Karpas-422 (cell line): ENCODE data around the gene MAPK4. TPM values are rescaled to one million over a fixed set of nuclear protein-coding genes. Genes with fewer than 3 reads are reported as not detected.

ENCODE experiments used
- DNase-seq: peaks from one replicate; pipeline ENCODE4 v3.0.0-alpha.2; 2015
- H2AFZ ChIP-seq: fragments of 200-600 bp; sonication (generic); 2 replicates; pipeline ENCODE4 v1.6.1; 2014; ENCODE audit warnings: antibody characterized with exemption, low read length, mixed read lengths
- H3K27ac ChIP-seq: fragments of 200-600 bp; sonication (generic); 2 replicates; pipeline ENCODE4 v1.5.1; 2014; ENCODE audit warnings: mild to moderate bottlenecking, low read length, moderate library complexity
- H3K27me3 ChIP-seq: fragments of 200-600 bp; sonication (generic); 2 replicates; pipeline ENCODE4 v1.6.1; 2014; ENCODE audit warnings: low read length, mixed read lengths
- H3K36me3 ChIP-seq: fragments of 200-600 bp; sonication (generic); 2 replicates; pipeline ENCODE4 v1.6.1; 2014; ENCODE audit warnings: low read length, mixed read lengths; ENCODE audit not compliant: insufficient read depth
- H3K4me1 ChIP-seq: fragments of 200-600 bp; sonication (generic); 2 replicates; pipeline ENCODE4 v1.6.1; 2014; ENCODE audit warnings: mild to moderate bottlenecking, low read length, mixed read lengths
- H3K4me2 ChIP-seq: fragments of 200-600 bp; sonication (generic); 2 replicates; pipeline ENCODE4 v1.6.1; 2014; ENCODE audit warnings: low read length, low read depth, mild to moderate bottlenecking; ENCODE audit not compliant: poor library complexity, severe bottlenecking
- H3K4me3 ChIP-seq: fragments of 200-600 bp; sonication (generic); 2 replicates; pipeline ENCODE4 v1.5.1; 2014; ENCODE audit warnings: mild to moderate bottlenecking, antibody characterized with exemption, low read length, mixed read lengths
- H3K79me2 ChIP-seq: fragments of 200-600 bp; sonication (generic); 2 replicates; pipeline ENCODE4 v1.6.1; 2014; ENCODE audit warnings: mild to moderate bottlenecking, low read length, mixed read lengths
- H3K9ac ChIP-seq: fragments of 200-600 bp; sonication (generic); 2 replicates; pipeline ENCODE4 v1.6.0; 2014; ENCODE audit warnings: low read length
- H3K9me2 ChIP-seq: fragments of 200-600 bp; sonication (generic), shearing (Covaris generic); replicated peaks from 2 replicates; pipeline ENCODE4 v1.6.0; 2014; ENCODE audit warnings: mild to moderate bottlenecking, low read length, moderate library complexity; ENCODE audit not compliant: insufficient read depth
- H3K9me3 ChIP-seq: fragments of 300-700, 200-600 bp; sonication (generic); 2 replicates; pipeline ENCODE4 v1.6.1; 2014; ENCODE audit warnings: low read length, mixed read lengths
- H4K20me1 ChIP-seq: fragments of 200-600 bp; sonication (generic); 2 replicates; pipeline ENCODE4 v1.6.1; 2014; ENCODE audit warnings: mild to moderate bottlenecking, antibody characterized with exemption, low read length, low read depth; ENCODE audit not compliant: insufficient read depth
- total RNA-seq: library from RNA; depleted of rRNA; stranded (reverse); fragments of >200 nt; shearing (Covaris generic); gene quantifications from 2 replicates; pipeline ENCODE4 v1.2.3, GENCODE V29; 2014; ENCODE audit warnings: low replicate concordance

Gene MAPK4
- total RNA-seq, 1 experiment from 2014 or later: not detected

DNA sequence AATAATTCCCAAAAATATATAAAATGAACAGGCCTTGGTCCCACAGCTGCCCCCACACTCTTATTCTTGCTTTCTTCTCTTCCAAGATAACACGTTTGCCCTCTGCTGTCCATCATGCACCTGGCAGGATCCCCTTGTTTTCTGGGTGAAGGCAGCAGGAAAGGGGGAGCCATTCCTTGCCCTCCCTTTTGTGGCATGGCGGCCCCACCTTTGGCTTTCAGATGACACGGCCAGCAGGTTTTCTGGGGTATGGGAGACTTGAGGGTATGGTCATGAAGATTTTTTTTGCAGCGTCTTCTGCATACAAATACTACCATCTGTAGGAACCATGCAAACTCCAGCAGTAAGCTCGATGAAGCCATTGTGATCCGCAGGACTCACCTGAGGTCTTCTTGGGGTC, 118.8 kb downstream of the MAPK4 start:
- H3K9me3 ChIP-seq: no peaks in the 10 kb centered on the region
- no peak overlapping the region for H3K9ac ChIP-seq

DNA sequence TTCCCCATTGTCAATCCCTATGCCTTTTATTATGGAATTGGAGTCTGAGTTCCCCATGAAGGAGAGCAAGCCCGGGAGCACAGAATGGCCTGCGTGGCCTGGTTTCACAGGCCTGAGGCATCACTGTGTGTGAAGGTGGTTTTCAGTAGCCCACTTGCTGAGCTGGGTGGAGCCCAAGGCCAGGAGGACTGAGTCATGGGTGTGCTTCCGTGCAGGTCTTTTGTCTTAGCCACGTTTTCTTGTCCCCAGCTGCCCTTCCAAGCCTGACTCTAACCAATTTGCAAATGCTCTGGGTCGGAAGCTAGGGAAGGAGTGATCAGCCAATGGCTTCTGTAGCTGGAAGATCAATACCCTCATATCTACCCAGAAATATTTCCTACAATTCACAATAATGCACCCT, 119.2 kb downstream of the MAPK4 start:
- H2AFZ ChIP-seq: no peak overlapping the region
- H3K4me1 ChIP-seq: no peaks in the 10 kb centered on the region
- H3K9ac ChIP-seq: no peak overlapping the region
- H3K27ac ChIP-seq: no peak overlapping the region
- no peaks in the 10 kb centered on the region for H3K36me3 ChIP-seq
- no peak overlapping the region for H3K4me3 ChIP-seq
- no peak for DNase-seq
- H3K27me3 ChIP-seq: no peaks in the 10 kb centered on the region
- H3K79me2 ChIP-seq: no peaks in the 10 kb centered on the region
- H3K9me3 ChIP-seq: no peaks in the 10 kb centered on the region
- no peaks in the 10 kb centered on the region for H3K9me2 ChIP-seq
- H4K20me1 ChIP-seq: no peaks in the 10 kb centered on the region
- no peak overlapping the region for H3K4me2 ChIP-seq

More for the DNA sequence above, 118.8 kb downstream of the MAPK4 start:
- H3K27ac ChIP-seq: no peak overlapping the region
- H3K79me2 ChIP-seq: no peaks in the 10 kb centered on the region
- H3K4me1 ChIP-seq: no peaks in the 10 kb centered on the region
- no peaks in the 10 kb centered on the region for H4K20me1 ChIP-seq
- no peaks in the 10 kb centered on the region for H3K36me3 ChIP-seq
- H3K27me3 ChIP-seq: no peaks in the 10 kb centered on the region
- no peak overlapping the region for H2AFZ ChIP-seq
- H3K9me2 ChIP-seq: no peaks in the 10 kb centered on the region
- no peak for DNase-seq
- no peak overlapping the region for H3K4me3 ChIP-seq
- H3K4me2 ChIP-seq: no peak overlapping the region

DNA sequence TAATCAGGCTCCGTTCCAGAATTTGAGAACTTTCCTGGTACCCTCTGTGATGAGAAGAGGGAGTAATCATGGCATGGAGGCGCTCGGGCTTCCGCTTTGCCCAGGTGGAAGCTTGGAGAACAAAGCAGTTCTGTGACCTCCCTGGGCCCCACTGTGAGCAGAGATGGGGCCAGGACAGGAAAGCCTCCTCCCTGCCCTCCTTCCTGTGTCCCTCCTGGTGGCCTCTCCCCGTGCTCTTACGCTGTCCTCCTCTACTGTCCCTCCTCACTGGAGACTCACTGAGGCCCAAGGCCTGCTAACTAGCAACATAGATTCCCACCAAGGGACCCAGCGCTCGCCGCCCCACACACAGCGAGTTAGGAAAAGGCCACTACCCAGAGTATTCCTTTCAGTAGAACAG, 119.8 kb downstream of the MAPK4 start:
- no peak for DNase-seq
- Histone ChIP-seq H3K9me3 (no peaks in the 10 kb centered on the region), H4K20me1 (no peaks in the 10 kb centered on the region), H3K79me2 (no peaks in the 10 kb centered on the region), H3K27me3 (no peaks in the 10 kb centered on the region), H3K9me2 (no peaks in the 10 kb centered on the region), H3K4me3 (no peak overlapping the region), H3K4me1 (no peaks in the 10 kb centered on the region), H2AFZ (no peak overlapping the region), H3K9ac (no peak overlapping the region), H3K36me3 (no peaks in the 10 kb centered on the region), H3K27ac (no peak overlapping the region), H3K4me2 (no peak overlapping the region)

DNA sequence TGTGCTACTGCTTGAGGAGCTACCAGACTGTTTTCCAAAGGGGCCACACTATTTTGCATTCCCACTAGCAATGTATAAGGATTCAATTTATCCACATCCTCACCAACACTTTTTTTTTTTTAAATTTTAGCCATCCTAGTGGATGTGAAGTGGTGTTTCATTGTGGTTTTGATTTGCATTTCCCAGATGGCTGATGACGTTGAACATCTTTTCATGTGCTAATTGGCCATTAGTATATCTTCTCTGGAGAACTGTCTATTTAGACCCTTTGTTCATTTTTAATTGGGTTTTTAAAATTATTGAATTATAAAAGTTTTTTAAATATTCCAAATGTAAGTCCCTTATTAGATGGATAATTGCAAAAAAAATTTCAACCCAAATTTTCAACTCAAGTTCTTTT, 121.1 kb downstream of the MAPK4 start:
- H4K20me1 ChIP-seq: no peaks in the 10 kb centered on the region
- H3K27ac ChIP-seq: no peak overlapping the region
- H3K79me2 ChIP-seq: no peaks in the 10 kb centered on the region
- no peaks in the 10 kb centered on the region for H3K9me3 ChIP-seq
- no peaks in the 10 kb centered on the region for H3K36me3 ChIP-seq
- DNase-seq: no peak
- no peaks in the 10 kb centered on the region for H3K27me3 ChIP-seq
- no peak overlapping the region for H3K9ac ChIP-seq
- no peak overlapping the region for H2AFZ ChIP-seq
- H3K4me2 ChIP-seq: no peak overlapping the region
- H3K4me3 ChIP-seq: no peak overlapping the region
- no peaks in the 10 kb centered on the region for H3K9me2 ChIP-seq
- H3K4me1 ChIP-seq: no peaks in the 10 kb centered on the region

DNA sequence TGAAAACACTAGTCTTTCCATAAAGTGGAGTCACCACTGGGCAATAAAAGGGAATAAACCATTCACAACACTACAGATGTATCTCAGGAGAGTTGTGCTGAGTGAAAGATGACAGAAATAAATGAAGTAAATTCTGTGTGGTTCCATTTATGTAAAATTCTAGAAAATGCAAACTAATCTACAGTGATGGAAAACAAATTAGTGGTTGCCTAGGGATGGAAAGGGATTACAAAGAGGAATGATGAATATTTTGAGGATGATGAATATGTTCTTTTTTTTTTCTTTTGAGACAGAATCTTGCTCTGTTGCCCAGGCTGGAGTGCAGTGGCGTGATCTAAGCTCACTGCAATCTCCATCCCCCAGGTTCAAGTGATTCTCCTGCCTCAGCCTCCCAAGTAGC, 123.0 kb downstream of the MAPK4 start:
- Histone ChIP-seq H3K79me2 (no peaks in the 10 kb centered on the region), H3K9ac (no peak overlapping the region), H3K27me3 (no peaks in the 10 kb centered on the region), H3K9me2 (no peaks in the 10 kb centered on the region), H3K4me3 (no peak overlapping the region), H3K27ac (no peak overlapping the region), H2AFZ (no peak overlapping the region), H4K20me1 (no peaks in the 10 kb centered on the region), H3K9me3 (no peaks in the 10 kb centered on the region), H3K4me2 (no peak overlapping the region), H3K4me1 (no peaks in the 10 kb centered on the region), H3K36me3 (no peaks in the 10 kb centered on the region)
- no peak for DNase-seq

DNA sequence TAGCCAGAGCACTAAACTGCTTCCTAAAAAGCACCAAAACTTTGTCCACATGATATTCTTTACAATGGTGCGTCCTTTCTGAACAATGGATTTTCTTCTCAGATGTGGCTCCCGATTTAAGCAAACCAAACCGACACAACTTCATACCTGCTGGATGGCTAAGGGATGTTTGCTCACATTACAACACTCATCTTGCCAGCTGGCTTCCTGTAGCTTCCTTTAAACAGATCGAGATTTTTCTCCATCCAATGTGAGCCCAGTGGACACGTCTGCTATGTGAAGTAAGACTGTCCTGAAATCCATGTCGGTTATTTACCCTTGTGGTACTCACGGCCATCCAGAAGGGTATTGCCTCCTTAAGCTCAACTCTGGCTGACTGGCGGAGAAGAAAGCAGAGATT, 126.5 kb downstream of the MAPK4 start:
- no peaks in the 10 kb centered on the region for H3K36me3 ChIP-seq
- H4K20me1 ChIP-seq: no peaks in the 10 kb centered on the region
- H3K4me2 ChIP-seq: no peak overlapping the region
- no peak overlapping the region for H3K4me3 ChIP-seq
- DNase-seq: no peak
- no peaks in the 10 kb centered on the region for H3K4me1 ChIP-seq
- no peaks in the 10 kb centered on the region for H3K27me3 ChIP-seq
- no peak overlapping the region for H3K9ac ChIP-seq
- no peak overlapping the region for H2AFZ ChIP-seq
- H3K79me2 ChIP-seq: no peaks in the 10 kb centered on the region
- no peaks in the 10 kb centered on the region for H3K9me2 ChIP-seq
- H3K9me3 ChIP-seq: no peaks in the 10 kb centered on the region
- no peak overlapping the region for H3K27ac ChIP-seq

DNA sequence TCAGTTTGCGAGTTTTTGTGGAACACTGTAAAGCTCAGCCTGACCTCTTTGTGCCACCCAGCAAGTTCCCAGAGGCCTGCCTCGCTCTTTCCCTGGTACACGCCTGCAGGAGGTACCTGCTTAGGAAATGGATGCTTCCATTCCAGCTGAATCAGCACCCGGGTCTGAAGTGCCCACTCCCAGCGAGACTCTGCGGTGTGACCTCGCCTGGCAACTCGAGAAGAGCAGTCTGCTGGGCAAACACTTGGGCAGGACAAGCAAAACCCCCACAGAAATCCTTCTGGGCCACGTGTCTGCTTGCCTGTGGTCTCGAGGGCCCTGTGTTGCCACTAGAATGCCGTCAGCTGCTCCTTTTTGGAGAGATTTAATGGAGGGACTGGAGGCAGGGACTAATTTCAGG, 127.6 kb downstream of the MAPK4 start:
- Histone ChIP-seq H3K4me1 (no peaks in the 10 kb centered on the region), H2AFZ (no peak overlapping the region), H3K9me3 (no peaks in the 10 kb centered on the region), H3K4me2 (no peak overlapping the region), H3K27me3 (no peaks in the 10 kb centered on the region), H4K20me1 (no peaks in the 10 kb centered on the region), H3K36me3 (no peaks in the 10 kb centered on the region), H3K4me3 (no peak overlapping the region), H3K27ac (no peak overlapping the region), H3K9me2 (no peaks in the 10 kb centered on the region), H3K9ac (no peak overlapping the region), H3K79me2 (no peaks in the 10 kb centered on the region)
- DNase-seq: no peak

DNA sequence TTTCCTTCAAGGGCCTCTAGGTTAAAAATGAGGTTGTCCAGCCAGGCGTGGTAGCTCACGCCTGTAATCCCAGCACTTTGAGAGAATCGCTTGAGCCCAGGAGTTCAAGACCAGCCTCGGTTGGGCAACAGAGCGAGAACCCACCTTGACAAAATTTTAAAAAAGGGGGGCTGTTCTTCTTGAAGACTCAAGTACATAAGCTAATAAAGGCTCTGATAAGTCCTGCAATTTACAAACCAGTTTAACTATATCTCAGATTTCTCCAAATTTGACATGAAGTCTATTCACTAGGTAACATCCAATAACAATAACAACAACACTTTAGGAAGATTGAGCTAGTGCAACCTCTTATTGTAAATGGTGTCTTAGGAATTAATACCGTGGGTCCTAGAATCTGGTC, 129.7 kb downstream of the MAPK4 start:
- H3K9ac ChIP-seq: no peak overlapping the region
- no peak overlapping the region for H3K27ac ChIP-seq
- no peak overlapping the region for H2AFZ ChIP-seq

DNA sequence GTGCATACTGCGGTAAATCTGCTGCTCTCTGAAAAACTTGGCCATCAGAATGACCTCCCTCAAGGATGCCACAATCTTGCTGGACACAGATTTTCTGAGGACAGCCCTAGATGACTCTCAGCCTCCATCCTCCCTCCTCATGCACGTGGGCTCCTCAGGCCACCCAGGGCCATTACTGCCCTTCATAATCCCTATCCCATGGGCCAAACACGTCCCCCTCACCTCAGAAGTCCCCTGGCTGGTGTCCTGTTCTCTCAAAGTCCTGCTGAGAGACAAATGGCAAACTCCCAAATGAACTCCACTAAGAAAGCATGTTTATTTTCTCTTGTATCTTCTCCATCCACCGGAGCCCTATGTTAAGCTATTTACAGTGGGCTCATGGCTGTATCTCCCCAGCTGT, 134.3 kb downstream of the MAPK4 start:
- H4K20me1 ChIP-seq: no peaks in the 10 kb centered on the region

More for the DNA sequence above, 129.7 kb downstream of the MAPK4 start:
- no peaks in the 10 kb centered on the region for H4K20me1 ChIP-seq
- no peak for DNase-seq
- H3K36me3 ChIP-seq: no peaks in the 10 kb centered on the region
- H3K27me3 ChIP-seq: no peaks in the 10 kb centered on the region
- no peak overlapping the region for H3K4me3 ChIP-seq
- no peak overlapping the region for H3K4me2 ChIP-seq
- H3K79me2 ChIP-seq: no peaks in the 10 kb centered on the region
- H3K9me3 ChIP-seq: no peaks in the 10 kb centered on the region
- H3K4me1 ChIP-seq: no peaks in the 10 kb centered on the region
- no peaks in the 10 kb centered on the region for H3K9me2 ChIP-seq

More for the DNA sequence above, 134.3 kb downstream of the MAPK4 start:
- Histone ChIP-seq H2AFZ (no peak overlapping the region), H3K27me3 (no peaks in the 10 kb centered on the region), H3K4me1 (no peaks in the 10 kb centered on the region), H3K4me2 (no peak overlapping the region), H3K4me3 (no peak overlapping the region), H3K9me3 (no peaks in the 10 kb centered on the region), H3K27ac (no peak overlapping the region), H3K36me3 (no peaks in the 10 kb centered on the region), H3K9ac (no peak overlapping the region), H3K79me2 (no peaks in the 10 kb centered on the region), H3K9me2 (no peaks in the 10 kb centered on the region)
- DNase-seq: no peak
